DMS53 (cell line): Measurements from ENCODE around the gene TMEM150A.
"Not testable (repeated sequence)": the region's sequence is repeated elsewhere in the genome, so short reads cannot be mapped to it uniquely, and the experiment has no call there.

Experiments
- DNase-seq: peaks from one replicate; lab custom pipeline; 2025; lab: John Stamatoyannopoulos, UW

Gene TMEM150A

GRCh38 chr2:85564144-85564563 is 38.3 kb downstream of the TMEM150A start:
- no peak for DNase-seq

GRCh38 chr2:85561280-85562212 is 41.0 kb downstream of the TMEM150A start, which contains the start of gene GGCX:
Gene GGCX, minus strand, starts transcription at chr2:85561493. Its CDS starts 65 bp downstream, at chr2:85561428.
- DNase-seq, result peak; percentile 99

GRCh38 chr2:85560812-85561279 is 41.7 kb downstream of the TMEM150A start:
- no peak for DNase-seq

GRCh38 chr2:85560403-85560726 is 42.1 kb downstream of the TMEM150A start:
- not testable (repeated sequence) for DNase-seq

GRCh38 chr2:85558160-85558559 is 44.3 kb downstream of the TMEM150A start:
- no peak for DNase-seq

- DNase-seq, result no peak
Measured at GRCh38 chr2:85557130-85557529, 45.4 kb downstream of the TMEM150A start.

GRCh38 chr2:85554980-85555612 is 47.4 kb downstream of the TMEM150A start:
- peak; percentile 86 for DNase-seq

- no peak for DNase-seq
Measured at GRCh38 chr2:85553184-85553583, 49.3 kb downstream of the TMEM150A start.

GRCh38 chr2:85551698-85552678 is 50.5 kb downstream of the TMEM150A start:
- DNase-seq, result peak; percentile 92

- no peak for DNase-seq
Measured at GRCh38 chr2:85550486-85550885, 52.0 kb downstream of the TMEM150A start.

- no peak for DNase-seq
Measured at GRCh38 chr2:85549826-85550225, 52.7 kb downstream of the TMEM150A start.

GRCh38 chr2:85549095-85549494 is 53.4 kb downstream of the TMEM150A start:
- no peak for DNase-seq

GRCh38 chr2:85548608-85548900 is 53.9 kb downstream of the TMEM150A start:
- DNase-seq, result no peak
